HG02885 (cell line): Measurements from ENCODE around the gene HSPG2.

Experiments
- ATAC-seq: cut with Tn5 transposase; IDR thresholded peaks from one replicate; pipeline ENCODE4 v1.9.1; 2021; ENCODE audit warnings: mild to moderate bottlenecking; ENCODE audit not compliant: unreplicated experiment, poor library complexity

HSPG2 gene

DNA sequence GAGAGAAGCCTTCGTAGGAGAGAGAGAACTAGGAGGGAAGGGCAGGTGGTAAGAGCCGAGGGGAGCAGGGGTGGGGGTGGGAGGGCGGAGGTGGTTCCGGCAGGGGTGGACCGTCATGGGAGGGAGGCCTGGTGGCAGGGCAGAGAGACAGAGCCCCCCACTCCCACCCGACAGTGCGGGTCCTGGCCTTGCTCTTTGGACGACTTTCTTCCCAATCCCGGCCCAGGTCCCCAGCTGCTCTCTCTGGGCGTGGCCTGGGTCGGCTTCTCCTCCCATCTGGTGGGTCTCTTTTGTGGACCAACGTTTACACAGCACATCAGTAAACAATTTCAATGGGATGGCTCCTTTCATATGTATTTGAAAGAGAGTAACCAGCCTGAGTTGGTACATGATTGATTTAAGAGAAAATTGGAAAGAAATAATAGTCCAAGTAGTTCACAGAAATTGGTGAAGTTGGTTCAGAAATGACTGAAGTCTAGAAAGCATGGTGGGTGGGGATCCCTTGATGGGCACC, 68.1 kb downstream of the HSPG2 start:
- ATAC-seq, result no peak

DNA sequence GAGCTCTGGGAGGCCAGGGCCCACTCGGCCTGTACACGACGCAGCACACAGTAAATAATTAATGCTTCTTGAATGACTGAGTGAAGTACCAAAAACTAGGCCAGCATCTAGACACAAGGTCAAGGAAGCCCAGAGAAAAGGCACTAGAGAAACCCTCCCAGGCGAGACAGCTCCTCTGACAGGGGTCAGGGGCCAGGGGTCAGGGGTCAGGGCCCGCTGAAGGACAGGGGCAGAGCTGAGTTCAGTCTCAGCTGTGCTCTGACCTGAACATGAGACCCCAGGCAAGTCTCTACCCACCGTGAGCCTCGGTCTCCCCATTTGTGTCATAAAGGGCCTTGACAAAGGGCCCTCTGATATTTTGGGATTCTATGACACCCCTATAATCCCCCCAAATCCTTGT, 68.6 kb downstream of the HSPG2 start:
- ATAC-seq, result no peak

DNA sequence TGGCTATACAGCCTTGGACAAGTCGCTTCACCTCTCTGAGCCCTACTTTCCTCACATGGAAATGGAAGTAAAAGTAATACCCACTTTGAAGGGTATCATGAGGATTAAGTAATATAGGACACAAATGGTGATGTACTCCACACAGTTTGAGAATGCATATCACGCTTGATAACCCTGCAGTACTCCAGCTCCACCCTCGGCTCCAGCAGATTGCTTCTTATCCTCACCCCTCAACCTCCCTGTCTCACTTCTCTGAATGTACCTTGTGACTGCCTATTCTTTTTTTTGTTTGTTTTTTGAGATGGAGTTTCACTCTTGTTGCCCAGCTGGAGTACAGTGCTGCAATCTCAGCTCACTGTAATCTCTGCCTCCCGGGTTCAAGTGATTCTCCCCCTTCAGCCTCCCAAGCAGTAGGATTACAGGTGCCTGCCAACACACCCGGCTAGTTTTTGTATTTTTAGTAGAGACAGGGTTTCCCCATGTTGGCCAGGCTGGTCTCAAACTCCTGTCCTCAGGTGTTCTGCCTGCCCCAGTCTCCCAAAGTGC, 69.6 kb downstream of the HSPG2 start:
- no peak for ATAC-seq

DNA sequence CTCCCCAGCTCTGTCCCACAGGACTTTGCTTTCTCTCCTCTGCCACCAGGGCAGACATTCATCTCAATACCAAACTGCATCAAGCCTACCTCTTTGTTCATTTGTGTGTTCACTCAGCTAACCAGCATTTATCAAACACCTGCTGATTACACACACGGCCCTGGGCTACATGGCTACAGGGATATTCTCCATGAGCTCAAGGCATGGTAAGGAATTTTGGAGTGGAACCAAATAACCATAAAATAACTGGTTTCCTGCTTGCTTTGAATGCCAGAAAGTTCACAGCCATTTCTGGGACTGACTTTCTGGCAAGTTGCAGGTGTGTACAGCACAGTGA, 70.4 kb downstream of the HSPG2 start:
- ATAC-seq, result no peak

DNA sequence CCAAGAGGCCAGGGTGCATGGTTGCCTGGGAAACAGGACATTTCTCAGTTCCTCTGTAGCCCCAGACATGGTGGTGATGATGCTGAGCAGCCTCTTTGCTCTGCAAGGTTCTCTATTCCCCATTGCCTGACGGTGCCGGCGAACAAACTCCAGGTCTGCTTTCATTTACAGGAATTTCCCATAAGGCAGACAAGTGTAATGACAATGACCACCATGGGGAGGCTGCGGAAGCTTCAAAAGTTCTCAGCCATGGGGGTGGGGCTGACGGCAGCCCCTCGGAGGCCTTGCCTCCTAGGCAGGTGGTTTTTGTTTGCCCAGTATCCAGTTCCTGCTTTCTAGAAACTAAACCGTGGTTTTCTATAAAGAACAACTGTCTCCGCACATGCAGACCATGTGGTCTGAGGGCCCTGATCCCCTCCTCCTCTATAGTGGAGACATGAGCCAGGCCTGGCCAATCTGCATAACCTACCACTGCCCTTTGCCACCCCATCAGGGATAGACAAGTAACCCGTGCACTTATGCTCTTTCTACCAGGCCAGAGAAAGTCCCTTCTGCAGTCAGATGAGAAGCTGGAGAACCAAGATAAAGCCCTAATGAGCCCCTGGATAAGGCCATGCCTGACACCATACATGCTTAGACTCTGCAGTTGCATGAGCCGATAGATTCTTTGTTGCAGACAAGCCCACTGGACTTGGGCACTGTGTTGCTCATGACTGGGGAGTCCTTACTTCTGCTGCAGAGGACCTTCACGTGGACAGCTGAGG, 71.0 kb downstream of the HSPG2 start:
- peak; percentile 68 for ATAC-seq

DNA sequence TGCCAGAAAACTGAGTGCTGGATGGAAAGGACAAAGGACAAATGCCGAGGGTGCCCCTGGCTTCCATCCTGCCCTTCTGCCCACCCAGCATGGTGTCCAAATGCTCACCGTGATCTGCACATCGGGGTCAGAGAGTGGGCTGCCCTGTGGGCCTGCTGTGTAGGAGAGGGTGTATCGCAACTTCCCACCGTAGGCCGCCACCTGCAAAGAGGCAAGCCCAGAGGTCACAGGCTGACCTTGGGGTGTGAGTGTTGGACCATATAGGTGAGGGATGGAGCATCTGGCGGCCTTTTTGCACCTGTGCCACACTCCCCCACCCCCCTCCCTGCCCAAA, 71.5 kb downstream of the HSPG2 start:
- no peak for ATAC-seq

DNA sequence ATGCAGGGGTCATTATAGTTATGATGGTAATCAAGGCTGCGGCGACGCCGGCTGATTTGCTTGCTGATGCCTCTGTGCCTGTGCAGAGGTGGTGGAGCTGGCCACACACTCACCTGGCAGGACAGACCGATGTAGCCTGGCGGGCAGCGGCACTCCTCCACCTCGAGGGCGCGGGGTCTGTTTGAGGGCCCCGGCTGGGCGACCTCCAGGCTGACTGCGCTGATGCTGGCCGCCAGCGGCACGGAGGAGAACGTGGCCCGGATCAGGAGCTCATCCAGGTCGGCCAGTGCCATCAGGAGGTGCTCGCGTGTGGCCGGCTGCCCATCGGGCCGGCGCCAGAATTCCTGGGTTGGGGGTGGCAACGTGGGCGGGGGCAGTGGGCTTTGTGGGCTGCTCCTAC, 72.4 kb downstream of the HSPG2 start:
- no peak for ATAC-seq

- ATAC-seq, result no peak
Observed at GRCh38 chr1:21863981-21864380, 73.1 kb downstream of the HSPG2 start.

DNA sequence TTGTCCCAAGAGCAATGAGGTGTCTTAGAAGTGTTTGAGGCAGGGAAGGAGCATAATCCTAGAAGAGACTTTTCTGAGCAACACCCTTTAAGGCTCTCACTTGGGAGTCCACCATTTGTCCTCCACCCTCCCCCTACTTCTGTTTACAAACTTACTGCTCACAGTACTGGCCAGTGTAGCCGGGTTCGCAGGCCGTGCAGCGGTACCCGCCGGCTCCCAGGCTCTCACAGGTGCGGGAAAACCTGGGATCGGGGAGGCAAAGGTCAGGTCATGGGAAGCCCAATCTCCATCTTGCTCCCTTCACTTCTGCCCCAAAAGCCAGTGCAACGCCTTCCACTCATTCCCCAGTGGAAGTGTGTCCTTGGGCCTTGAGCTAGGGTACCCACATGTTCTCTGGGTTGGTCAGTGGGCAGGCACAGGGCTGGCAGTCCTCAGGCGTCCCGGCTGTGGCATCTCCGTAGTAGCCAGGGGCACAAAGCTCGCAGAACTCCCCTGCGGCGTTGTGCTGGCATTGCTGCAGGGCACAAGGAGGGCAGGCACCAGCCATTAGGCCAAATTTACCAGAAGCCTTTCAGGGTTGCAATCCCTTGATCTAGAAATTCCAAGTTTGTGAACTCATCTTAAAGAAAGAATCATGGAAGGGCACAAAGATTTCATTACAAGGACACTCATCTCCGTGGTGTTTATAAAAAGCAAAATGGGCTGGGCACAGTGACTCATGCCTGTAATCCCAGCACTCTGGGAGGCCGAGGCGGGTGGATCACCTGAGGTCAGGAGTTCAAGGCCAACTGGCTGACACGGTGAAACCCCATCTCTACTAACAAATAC, 75.3 kb downstream of the HSPG2 start:
- ATAC-seq, result no peak

DNA sequence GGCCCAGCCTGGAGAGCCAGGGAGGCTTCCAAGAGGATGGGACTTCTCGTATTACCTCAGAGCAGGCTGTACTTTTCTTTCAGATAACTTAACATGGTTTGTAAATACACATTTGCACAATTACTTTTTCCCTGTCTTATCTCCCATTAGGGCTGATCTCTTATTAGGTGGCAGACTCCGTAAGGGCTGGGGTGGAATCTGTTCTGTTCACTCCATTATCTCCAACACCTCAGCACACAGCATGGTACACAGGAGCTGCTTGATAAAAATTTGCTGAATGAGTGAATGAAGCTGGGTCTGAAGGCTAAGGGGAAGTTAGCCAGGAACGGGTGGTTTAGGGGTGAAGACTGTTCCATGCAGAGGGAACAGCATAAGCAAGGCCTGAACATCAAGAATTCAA, 76.1 kb downstream of the HSPG2 start:
- no peak for ATAC-seq

GRCh38 chr1:21859669-21860179, 77.4 kb downstream of the HSPG2 start:
- no peak for ATAC-seq

- ATAC-seq, result no peak
Observed at GRCh38 chr1:21857840-21858670, 79.1 kb downstream of the HSPG2 start.

DNA sequence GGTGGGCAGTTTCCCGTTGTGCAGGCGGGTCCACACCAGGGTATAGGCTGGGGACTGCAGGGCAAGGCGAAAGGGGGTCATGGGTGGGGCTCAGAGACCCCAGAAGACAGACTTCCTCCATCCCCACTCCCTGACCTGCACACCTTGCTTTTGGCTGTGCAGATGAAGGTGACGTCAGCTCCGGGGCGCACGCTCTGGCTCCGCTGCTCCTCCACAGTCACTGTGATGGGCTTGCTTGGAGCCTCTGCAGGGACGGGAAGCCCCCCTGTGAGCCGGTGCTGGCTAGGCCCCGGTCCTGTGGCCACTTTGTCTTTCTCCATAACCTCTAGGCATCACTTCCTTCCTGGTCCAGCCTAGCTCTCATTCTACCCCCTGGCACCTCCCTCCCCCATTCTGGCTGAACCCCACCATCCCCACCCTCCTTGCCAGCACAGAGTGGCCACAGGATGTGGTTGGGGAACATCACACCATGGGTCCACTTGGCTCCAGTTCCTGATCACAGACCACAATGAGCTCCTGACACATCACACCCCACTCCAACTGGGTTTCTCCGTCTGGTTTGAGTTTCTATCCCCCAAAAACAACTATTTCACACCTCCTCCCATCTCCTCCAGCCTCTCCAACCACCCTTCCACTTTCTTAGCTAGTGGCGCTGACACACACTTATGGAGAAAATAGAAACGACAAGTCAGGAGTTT, 79.8 kb downstream of the HSPG2 start:
- ATAC-seq, result no peak

DNA sequence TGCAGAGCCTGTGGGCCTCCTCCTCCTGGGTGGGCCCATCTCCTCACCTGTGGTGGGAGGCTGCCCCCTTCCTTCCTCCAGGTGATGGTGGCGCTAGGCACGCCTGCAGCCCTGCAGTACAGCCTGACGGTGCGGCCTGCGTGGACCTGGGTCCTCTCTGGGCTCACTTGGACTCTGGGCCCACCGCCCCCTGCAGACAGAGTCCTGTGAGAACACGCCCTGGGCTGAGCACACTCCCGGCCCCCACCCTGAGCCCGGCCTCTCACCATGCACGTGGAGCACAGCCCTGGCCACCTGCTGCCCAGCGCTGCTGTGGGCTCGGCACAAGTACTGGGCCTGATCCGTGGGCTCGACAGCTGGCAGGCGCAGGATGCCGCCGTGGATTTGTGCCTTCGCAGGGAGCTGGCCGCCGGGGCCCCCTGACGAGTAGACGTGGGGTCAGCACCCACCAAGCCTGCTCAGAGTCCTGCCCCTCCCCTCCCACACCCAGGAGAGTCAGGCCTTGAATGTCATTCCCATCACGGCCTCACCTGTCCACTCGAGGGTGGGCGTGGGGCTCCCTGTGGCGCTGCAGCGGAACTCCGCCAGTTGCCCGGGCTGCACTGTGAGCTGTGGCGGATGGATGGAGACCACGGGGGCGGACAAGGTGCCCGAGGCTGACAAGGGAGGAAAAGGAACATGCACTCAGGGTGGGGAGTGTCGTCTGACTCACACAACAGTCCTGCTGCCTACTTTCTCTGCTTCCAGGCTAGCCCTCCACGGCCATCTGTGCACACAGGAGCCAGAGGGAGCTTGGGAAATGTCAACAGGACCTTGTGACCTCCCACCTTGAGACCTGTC, 81.6 kb downstream of the HSPG2 start:
- no peak for ATAC-seq

DNA sequence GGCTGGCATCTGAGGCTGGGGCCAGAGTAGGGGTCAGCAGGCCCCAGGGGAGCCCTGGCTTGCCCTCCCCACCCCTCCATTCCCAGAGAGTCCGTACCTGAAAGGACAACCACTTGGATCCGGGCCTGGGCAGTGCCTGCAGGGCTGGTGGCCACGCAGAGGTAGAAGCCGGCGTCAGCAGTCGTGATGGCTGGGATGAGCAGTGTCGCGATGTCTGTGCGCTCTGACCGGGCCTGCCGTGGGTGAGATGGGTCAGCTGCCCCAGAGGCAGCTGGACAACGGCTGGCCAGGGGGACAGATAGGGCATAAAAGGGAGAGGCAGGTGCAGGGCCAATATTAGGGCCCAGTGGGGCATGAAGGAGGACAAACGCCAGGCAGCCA, 82.4 kb downstream of the HSPG2 start:
- ATAC-seq, result no peak

GRCh38 chr1:21854090-21854750, 82.9 kb downstream of the HSPG2 start:
- ATAC-seq, result no peak

DNA sequence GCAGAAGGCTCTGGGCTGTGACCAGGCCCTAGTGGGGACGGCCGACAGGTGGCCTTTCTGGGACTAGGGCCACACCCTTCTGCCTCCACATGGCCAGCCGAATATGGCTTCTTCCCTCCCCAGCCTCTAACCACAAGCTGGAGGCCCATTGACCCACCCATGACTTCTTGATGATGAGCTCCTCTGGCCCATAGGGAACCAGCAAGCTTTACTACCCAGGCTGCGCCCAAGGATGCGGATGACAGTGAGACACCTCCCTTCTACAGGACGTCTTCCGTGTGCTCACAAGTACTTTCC, 84.0 kb downstream of the HSPG2 start:
- ATAC-seq, result no peak

GRCh38 chr1:21852282-21853130, 84.6 kb downstream of the HSPG2 start:
- ATAC-seq, result peak; percentile 63
